K562 (cell line): Measurements from ENCODE around the gene LYPD3. TPM values are rescaled to one million over a fixed set of nuclear protein-coding genes. Genes with fewer than 3 reads are reported as not detected.

Source experiments
- CBFA2T3 ChIP-seq: fragments of 450-650 bp; IDR thresholded peaks from 2 replicates; pipeline ENCODE4 v1.6.1; 2017
- E2F3 ChIP-seq: fragments of 250-450 bp; sonication (Bioruptor Pico); IDR thresholded peaks from 2 replicates; pipeline ENCODE4 v1.4.0; 2020; ENCODE audit warnings: mild to moderate bottlenecking
- E4F1 ChIP-seq: fragments of 250-450 bp; sonication (Bioruptor Pico); IDR thresholded peaks from 2 replicates; pipeline ENCODE4 v1.5.0; 2021; ENCODE audit warnings: mild to moderate bottlenecking, borderline replicate concordance
- ELF4 ChIP-seq: fragments of 450-650 bp; formaldehyde crosslinking; IDR thresholded peaks from 2 replicates; pipeline ENCODE4 v1.4.0; 2022; ENCODE audit warnings: missing genetic modification characterization
- GATAD2B ChIP-seq: fragments of 450-650 bp; IDR thresholded peaks from 2 replicates; pipeline ENCODE4 v1.6.1; 2017; ENCODE audit warnings: mild to moderate bottlenecking, borderline replicate concordance
- HDAC2 ChIP-seq: fragments of 450-650 bp; IDR thresholded peaks from 2 replicates; pipeline ENCODE4 v1.6.1; 2016; ENCODE audit warnings: mild to moderate bottlenecking
- ILK ChIP-seq: fragments of 450-650 bp; IDR thresholded peaks from 2 replicates; pipeline ENCODE4 v1.6.1; 2016; ENCODE audit warnings: missing genetic modification characterization, low read depth, mild to moderate bottlenecking, missing compliant biosample characterization, moderate library complexity, borderline replicate concordance
- KLF6 ChIP-seq: fragments of 250-450 bp; sonication (Bioruptor Pico); IDR thresholded peaks from 2 replicates; pipeline ENCODE4 v1.4.0; 2020; ENCODE audit warnings: mild to moderate bottlenecking, moderate library complexity, borderline replicate concordance
- MAFF ChIP-seq: IDR thresholded peaks from 2 replicates; pipeline ENCODE4 v1.6.1; 2012; ENCODE audit warnings: low read length, improper control_type of control experiment
- NRF1 ChIP-seq, 2 experiments: fragments of 450-650 bp; IDR thresholded peaks in 1 of 2; conservative IDR thresholded peaks in 1 of 2; 2 replicates each; pipeline ENCODE4 v1.6.1; 2014; ENCODE audit warnings: mild to moderate bottlenecking in 2 of 2
- RFX1 ChIP-seq: fragments of 450-650 bp; IDR thresholded peaks from 2 replicates; pipeline ENCODE4 v1.6.1; 2016; ENCODE audit warnings: mild to moderate bottlenecking, moderate library complexity
- SP2 ChIP-seq: IDR thresholded peaks from 2 replicates; pipeline ENCODE4 v1.6.1; 2011; ENCODE audit warnings: mild to moderate bottlenecking, low read depth, low read length, moderate library complexity; ENCODE audit not compliant: poor library complexity, severe bottlenecking; ENCODE audit errors: extremely low read depth
- TEAD1 ChIP-seq, 2 experiments: fragments of 450-650 bp in 1 of 2; sonication (generic) in 1 of 2; formaldehyde crosslinking; IDR thresholded peaks; 2 replicates each; pipeline versions ENCODE4 v1.4.0 to v1.8.0; 2020 to 2022; ENCODE audit warnings: mild to moderate bottlenecking in 2 of 2, missing genetic modification reagents in 1 of 2
- ZBTB34 ChIP-seq: fragments of 250-450 bp; sonication (Bioruptor Pico); IDR thresholded peaks from 2 replicates; pipeline ENCODE4 v1.8.0; 2021; ENCODE audit warnings: mild to moderate bottlenecking, moderate library complexity
- ZFPM2 ChIP-seq: fragments of 250-450 bp; sonication (Bioruptor Pico); IDR thresholded peaks from 2 replicates; pipeline ENCODE4 v1.5.1; 2022; ENCODE audit warnings: mild to moderate bottlenecking
- ZNF436 ChIP-seq: fragments of 250-450, 450-650 bp; sonication (Bioruptor Pico); formaldehyde crosslinking; IDR thresholded peaks from 2 replicates; pipeline ENCODE4 v1.7.0; 2020; ENCODE audit warnings: mild to moderate bottlenecking
- ZNF785 ChIP-seq: fragments of 250-450 bp; sonication (Bioruptor Pico); IDR thresholded peaks from 2 replicates; pipeline ENCODE4 v1.4.0; 2020; ENCODE audit warnings: mild to moderate bottlenecking
- polyA plus RNA-seq, 8 experiments: library from polyadenylated mRNA; depleted of rRNA in 4 of 8; stranded (reverse) in 5 of 8; unstranded in 3 of 8; fragments of >200 nt; fragmentation: Nextera tagmentation in 2 of 8; fragmentation: Illumina TruSeq in 1 of 8; extraction: Ambion mirVana in 2 of 8; extraction: Trizol in 1 of 8; gene quantifications; 2 replicates each; pipeline versions ENCODE4 v1.2.1 to v1.2.3, GENCODE V29; 2011 to 2014; ENCODE audit warnings: inconsistent platforms in 1 of 8, missing spikeins in 1 of 8
- total RNA-seq, 7 experiments: library from RNA; depleted of rRNA in 6 of 7; stranded (reverse); fragments of >200 nt in 6 of 7; fragmentation: Illumina TruSeq in 2 of 7; extraction: Trizol in 2 of 7; gene quantifications; 2 replicates each; pipeline versions ENCODE4 v1.2.1 to v1.2.3, GENCODE V29; 2011 to 2021; ENCODE audit warnings: low replicate concordance in 1 of 7
- TF ChIP-seq, protein P1 (sequence below): sonication (generic); formaldehyde crosslinking; IDR thresholded peaks from 2 replicates; pipeline ENCODE4 v1.8.0; 2022; ENCODE audit warnings: missing genetic modification reagents, mild to moderate bottlenecking, borderline replicate concordance
- TF ChIP-seq, protein P2 (sequence below): sonication (generic); formaldehyde crosslinking; IDR thresholded peaks from 2 replicates; pipeline ENCODE4 v1.8.1; 2023; ENCODE audit warnings: mild to moderate bottlenecking, missing genetic modification reagents
- TF ChIP-seq, protein P3 (sequence below): fragments of 450-650 bp; formaldehyde crosslinking; IDR thresholded peaks from 2 replicates; pipeline ENCODE4 v1.4.0; 2020; ENCODE audit warnings: mild to moderate bottlenecking, moderate library complexity

Gene LYPD3
- total and polyA plus RNA-seq, 9 of the 15 experiments (the other 6 are each of a cell fraction or from before 2014, with no cell fraction given), result 0.04 to 0.33 (median 0.20) TPM; not detected in 1

DNA sequence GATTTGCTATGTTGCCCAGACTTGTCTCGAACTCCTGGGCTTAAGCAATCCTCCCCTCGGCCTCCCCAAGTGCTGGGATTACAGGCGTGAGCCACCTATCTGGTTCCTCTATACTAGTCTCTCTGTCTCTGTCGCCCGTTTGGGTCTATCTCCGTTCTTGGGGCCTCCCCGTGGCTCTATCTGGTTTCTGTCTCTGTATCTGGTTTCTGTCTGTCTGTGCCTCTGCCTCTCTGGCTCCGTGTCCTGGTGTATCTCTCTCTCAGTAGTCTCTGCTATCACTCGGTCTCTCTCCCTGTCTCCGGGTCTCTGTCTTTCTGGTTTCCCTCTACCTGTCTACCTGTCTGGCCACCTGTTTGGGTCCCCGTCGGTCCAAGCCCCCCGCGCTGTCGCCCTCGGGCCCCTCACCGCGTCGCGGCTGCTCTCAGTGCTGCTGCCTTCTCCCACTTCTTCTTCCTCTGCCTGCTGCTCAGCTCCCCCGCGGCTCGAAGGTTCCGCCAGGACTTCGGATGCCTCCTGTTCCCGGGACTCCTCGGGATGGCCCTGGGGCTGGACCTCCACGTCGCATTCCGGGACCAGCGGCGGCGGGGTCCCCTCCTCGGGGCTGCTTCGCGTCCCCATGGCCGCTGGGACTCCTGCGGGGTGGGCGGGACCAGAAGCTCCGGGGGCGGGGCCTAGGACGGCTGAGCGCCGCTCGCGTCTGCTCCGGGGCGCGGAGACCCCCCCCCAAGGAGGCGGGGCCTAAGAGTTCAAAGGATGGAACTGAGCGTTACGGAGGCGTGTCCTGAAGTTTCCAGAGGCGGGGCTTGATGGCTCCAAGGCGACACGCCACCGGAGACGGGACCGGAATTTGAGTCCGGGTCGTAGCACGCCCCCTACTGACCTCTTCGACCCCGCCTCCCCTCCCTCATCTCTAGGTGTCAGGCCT is 38.4 kb upstream of the LYPD3 start (continued):
- TF ChIP-seq E4F1 (CRISPR knock-in tag) (no peak), ELF4 (CRISPR knock-in tag) (no peak), CBFA2T3 (0 out of 2 replicates have a peak, but pooled peaks have one; percentile 16), SP2 (no peak), E2F3 (CRISPR knock-in tag) (no peak), GATAD2B (no peak), ZBTB34 (CRISPR knock-in tag) (no peak), ZNF785 (CRISPR knock-in tag) (no peak), HDAC2 (peak; percentile 54; the same call in 1 of the 2 replicates), NRF1 (conservative IDR thresholded peaks at IDR 0.05 in 1 of 2, IDR thresholded peaks at IDR 0.05 in 1 of 2) (peak; percentile 34 to 47; a peak in 3 of 4 replicates), MAFF (no peak), ILK (tag) (no peak), ZFPM2 (CRISPR knock-in tag) (no peak), ZNF436 (CRISPR knock-in tag) (no peak), RFX1 (peak; percentile 63), TEAD1 (CRISPR knock-in tag; IDR thresholded peaks at IDR 0.05) (no peak), KLF6 (CRISPR knock-in tag) (no peak)
- TF ChIP-seq, protein P1, sequence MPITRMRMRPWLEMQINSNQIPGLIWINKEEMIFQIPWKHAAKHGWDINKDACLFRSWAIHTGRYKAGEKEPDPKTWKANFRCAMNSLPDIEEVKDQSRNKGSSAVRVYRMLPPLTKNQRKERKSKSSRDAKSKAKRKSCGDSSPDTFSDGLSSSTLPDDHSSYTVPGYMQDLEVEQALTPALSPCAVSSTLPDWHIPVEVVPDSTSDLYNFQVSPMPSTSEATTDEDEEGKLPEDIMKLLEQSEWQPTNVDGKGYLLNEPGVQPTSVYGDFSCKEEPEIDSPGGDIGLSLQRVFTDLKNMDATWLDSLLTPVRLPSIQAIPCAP (CRISPR knock-in tag), result no peak
- TF ChIP-seq, protein P2, sequence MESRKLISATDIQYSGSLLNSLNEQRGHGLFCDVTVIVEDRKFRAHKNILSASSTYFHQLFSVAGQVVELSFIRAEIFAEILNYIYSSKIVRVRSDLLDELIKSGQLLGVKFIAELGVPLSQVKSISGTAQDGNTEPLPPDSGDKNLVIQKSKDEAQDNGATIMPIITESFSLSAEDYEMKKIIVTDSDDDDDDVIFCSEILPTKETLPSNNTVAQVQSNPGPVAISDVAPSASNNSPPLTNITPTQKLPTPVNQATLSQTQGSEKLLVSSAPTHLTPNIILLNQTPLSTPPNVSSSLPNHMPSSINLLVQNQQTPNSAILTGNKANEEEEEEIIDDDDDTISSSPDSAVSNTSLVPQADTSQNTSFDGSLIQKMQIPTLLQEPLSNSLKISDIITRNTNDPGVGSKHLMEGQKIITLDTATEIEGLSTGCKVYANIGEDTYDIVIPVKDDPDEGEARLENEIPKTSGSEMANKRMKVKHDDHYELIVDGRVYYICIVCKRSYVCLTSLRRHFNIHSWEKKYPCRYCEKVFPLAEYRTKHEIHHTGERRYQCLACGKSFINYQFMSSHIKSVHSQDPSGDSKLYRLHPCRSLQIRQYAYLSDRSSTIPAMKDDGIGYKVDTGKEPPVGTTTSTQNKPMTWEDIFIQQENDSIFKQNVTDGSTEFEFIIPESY (CRISPR knock-in tag), result no peak
- TF ChIP-seq, protein P3, sequence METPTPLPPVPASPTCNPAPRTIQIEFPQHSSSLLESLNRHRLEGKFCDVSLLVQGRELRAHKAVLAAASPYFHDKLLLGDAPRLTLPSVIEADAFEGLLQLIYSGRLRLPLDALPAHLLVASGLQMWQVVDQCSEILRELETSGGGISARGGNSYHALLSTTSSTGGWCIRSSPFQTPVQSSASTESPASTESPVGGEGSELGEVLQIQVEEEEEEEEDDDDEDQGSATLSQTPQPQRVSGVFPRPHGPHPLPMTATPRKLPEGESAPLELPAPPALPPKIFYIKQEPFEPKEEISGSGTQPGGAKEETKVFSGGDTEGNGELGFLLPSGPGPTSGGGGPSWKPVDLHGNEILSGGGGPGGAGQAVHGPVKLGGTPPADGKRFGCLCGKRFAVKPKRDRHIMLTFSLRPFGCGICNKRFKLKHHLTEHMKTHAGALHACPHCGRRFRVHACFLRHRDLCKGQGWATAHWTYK (CRISPR knock-in tag), result no peak
